Peyer's patch (tissue), 4 donors: Measurements from ENCODE around the gene PALD1. TPM values are rescaled to one million over a fixed set of nuclear protein-coding genes. Genes with fewer than 3 reads are reported as not detected.

Experiments
- DNase-seq, 3 donors: peaks; one replicate each; pipeline ENCODE4 v3.0.0-alpha.2; 2017 to 2019
- H3K27ac ChIP-seq, 4 donors: fragments of 200-600 bp; sonication (generic); one replicate each; pipeline ENCODE4 v1.5.1; 2016 to 2019
- H3K27me3 ChIP-seq, 2 donors: fragments of 200-600 bp; sonication (generic); one replicate each; pipeline ENCODE4 v1.5.1; 2019
- H3K36me3 ChIP-seq, 3 donors: fragments of 200-600 bp; sonication (generic); one replicate each; pipeline ENCODE4 v1.5.1; 2016 to 2019
- H3K4me1 ChIP-seq, 4 donors: fragments of 200-600 bp; sonication (generic); one replicate each; pipeline ENCODE4 v1.5.1; 2016 to 2019
- H3K4me3 ChIP-seq, 4 donors: fragments of 200-600 bp; sonication (generic); 1 replicate in 3 of 4; 2 replicates in 1 of 4; pipeline ENCODE4 v1.5.1; 2016 to 2019; ENCODE audit warnings: mild to moderate bottlenecking in 1 of 4
- H3K9me3 ChIP-seq, 4 donors: fragments of 200-600 bp; sonication (generic); one replicate each; pipeline ENCODE4 v1.5.1; 2016 to 2019; ENCODE audit warnings: mild to moderate bottlenecking in 1 of 4
- CTCF ChIP-seq, 6 experiments: fragments of 450-650 bp in 4 of 6; fragments of 200-600 bp in 2 of 6; sonication (generic) in 1 of 6; IDR thresholded peaks; one replicate each; pipeline ENCODE4 v1.5.1; 2017 to 2019; ENCODE audit warnings: antibody characterized with exemption in 6 of 6, mild to moderate bottlenecking in 3 of 6, moderate library complexity in 1 of 6
- POLR2A ChIP-seq, 2 donors: fragments of 450-650 bp; IDR thresholded peaks; one replicate each; pipeline ENCODE4 v1.5.1; 2017; ENCODE audit warnings: antibody characterized with exemption in 2 of 2, mild to moderate bottlenecking in 2 of 2, moderate library complexity in 2 of 2
- total RNA-seq, 4 donors: library from RNA; depleted of rRNA; stranded (reverse); fragments of >200 nt; gene quantifications; one replicate each; pipeline ENCODE4 v1.1.0, GENCODE V29; 2016

PALD1 gene
- total RNA-seq, 4 donors from 2014 or later: 1.2 to 15.7 (median 3.6) TPM

GRCh38 chr10:70459061-70459773 lies 19.4 kb upstream of the PALD1 start:
- Histone ChIP-seq H3K27ac (peak overlapping the region in 2 of 4 donors; percentile 0 to 68), H3K9me3 (no peaks in the 10 kb centered on the region), H3K4me3 (peak overlapping the region in 1 of 4 donors; percentile 39), H3K27me3 (no peaks in the 10 kb centered on the region), H3K36me3 (no peaks in the 10 kb centered on the region), H3K4me1 (peaks cover 0 to 17% (median 10%) of the 10 kb centered on the region in 4 donors)
- no peak for DNase-seq
- no peak for TF ChIP-seq POLR2A (IDR thresholded peaks at IDR 0.05)
- TF ChIP-seq CTCF (IDR thresholded peaks at IDR 0.05): no peak

DNA sequence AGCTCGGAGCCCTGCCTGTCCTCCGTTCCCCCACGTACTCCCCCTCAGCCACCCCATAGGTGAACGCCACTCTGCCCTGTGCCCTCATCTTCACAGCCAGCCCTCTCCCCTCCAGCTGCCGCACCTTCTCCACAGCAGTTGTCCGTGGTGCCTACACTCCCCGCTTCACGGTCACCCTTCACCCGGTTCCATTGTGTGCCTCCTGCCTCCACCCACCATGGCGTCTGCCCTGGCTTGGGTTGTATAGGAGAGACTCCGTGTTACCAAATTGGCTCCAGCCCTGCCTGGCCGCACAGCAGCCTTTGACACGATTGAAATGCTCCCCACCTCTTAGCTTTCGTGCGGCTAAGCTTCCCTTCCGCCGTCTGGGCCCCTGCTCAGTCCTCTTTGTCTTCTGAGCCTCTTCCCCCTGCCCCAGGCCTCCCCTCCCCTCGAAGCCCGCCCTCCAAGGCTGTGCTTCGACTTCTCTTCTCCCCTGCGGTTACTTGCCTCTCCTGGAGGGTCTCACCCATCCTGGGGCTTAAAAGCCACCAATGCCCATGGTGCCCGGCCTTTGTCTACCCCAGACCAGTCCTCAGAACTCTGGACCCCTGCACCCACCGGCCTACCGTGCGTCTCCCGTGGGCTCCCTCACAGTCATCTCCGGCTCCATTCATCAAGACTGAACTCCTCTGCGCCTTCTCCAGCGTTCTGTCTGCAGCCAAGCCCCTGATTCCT lies 18.6 kb upstream of the PALD1 start:
- Histone ChIP-seq H3K4me1 (peaks cover 0 to 17% (median 10%) of the 10 kb centered on the region in 4 donors), H3K4me3 (no peak overlapping the region), H3K36me3 (no peaks in the 10 kb centered on the region), H3K27ac (peak overlapping the region in 1 of 4 donors; percentile 68), H3K9me3 (no peaks in the 10 kb centered on the region), H3K27me3 (no peaks in the 10 kb centered on the region)
- DNase-seq: no peak
- TF ChIP-seq POLR2A (IDR thresholded peaks at IDR 0.05) (no peak), CTCF (IDR thresholded peaks at IDR 0.05) (no peak)

DNA sequence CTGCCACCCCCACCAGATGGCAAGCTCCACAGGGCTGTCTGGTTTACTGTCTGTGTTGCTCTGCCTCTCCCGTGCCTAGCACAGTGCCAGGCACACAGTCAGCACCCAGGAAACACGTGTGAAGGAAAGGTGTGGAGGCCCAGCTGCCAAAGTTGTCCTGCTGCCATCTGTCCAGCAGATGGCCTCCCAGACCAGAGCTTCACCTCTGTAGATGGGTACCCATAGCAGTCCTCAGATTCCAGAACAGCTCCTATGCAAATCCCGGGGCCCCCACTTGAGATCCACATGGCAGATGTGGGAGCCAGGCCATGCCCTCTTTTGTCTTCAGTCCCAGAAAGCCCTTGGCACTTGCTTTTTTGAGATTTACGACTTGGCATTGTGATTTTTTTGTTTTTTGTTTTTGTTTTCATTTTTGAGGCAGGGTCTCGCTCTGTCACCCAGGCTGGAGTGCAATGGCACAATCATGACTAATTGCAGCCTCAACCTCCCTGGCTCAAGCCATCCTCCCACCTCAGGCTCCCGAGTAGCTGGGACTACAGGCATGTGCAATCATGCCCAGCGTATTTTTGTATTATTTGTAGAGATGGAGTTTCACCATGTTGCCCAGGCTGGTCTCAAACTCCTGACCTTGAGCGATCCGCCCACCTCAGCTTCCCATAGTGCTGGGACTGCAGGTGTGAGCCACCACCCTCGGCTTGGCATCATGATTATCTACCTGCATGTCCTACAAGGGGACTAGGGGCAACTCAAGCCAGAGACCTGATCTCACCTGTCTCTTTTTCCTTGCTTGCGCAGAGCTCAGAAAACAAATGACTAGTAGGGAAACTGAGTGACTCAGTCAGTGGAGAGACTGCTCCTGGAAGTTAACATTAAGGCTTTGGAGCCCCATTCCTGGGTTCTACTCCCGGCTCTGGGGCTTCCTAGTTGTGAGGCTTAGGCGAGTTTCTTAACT lies 16.9 kb upstream of the PALD1 start:
- Histone ChIP-seq H3K27ac (no peak overlapping the region), H3K27me3 (no peaks in the 10 kb centered on the region), H3K36me3 (no peaks in the 10 kb centered on the region), H3K4me1 (peaks cover 0 to 17% (median 10%) of the 10 kb centered on the region in 4 donors), H3K9me3 (no peaks in the 10 kb centered on the region), H3K4me3 (no peak overlapping the region)
- peak; percentile 62 to 72 (median 66) for DNase-seq
- no peak for TF ChIP-seq POLR2A (IDR thresholded peaks at IDR 0.05)
- TF ChIP-seq CTCF (IDR thresholded peaks at IDR 0.05): peak; percentile 58 to 77 (median 68)

GRCh38 chr10:70462349-70462984 lies 16.1 kb upstream of the PALD1 start:
- H3K27me3 ChIP-seq: no peaks in the 10 kb centered on the region
- H3K4me1 ChIP-seq: peaks cover 0 to 17% (median 10%) of the 10 kb centered on the region in 4 donors
- no peak for TF ChIP-seq CTCF (IDR thresholded peaks at IDR 0.05)
- TF ChIP-seq POLR2A (IDR thresholded peaks at IDR 0.05): no peak
- DNase-seq: peak in 1 of 3 donors; percentile 24
- H3K27ac ChIP-seq: no peak overlapping the region
- no peaks in the 10 kb centered on the region for H3K36me3 ChIP-seq
- no peak overlapping the region for H3K4me3 ChIP-seq
- no peaks in the 10 kb centered on the region for H3K9me3 ChIP-seq

GRCh38 chr10:70465278-70465677 lies 13.3 kb upstream of the PALD1 start:
- H3K27me3 ChIP-seq: no peaks in the 10 kb centered on the region
- no peak for DNase-seq
- H3K36me3 ChIP-seq: no peaks in the 10 kb centered on the region
- TF ChIP-seq CTCF (IDR thresholded peaks at IDR 0.05): no peak
- no peak for TF ChIP-seq POLR2A (IDR thresholded peaks at IDR 0.05)
- H3K9me3 ChIP-seq: no peaks in the 10 kb centered on the region
- no peak overlapping the region for H3K4me3 ChIP-seq
- no peak overlapping the region for H3K27ac ChIP-seq
- H3K4me1 ChIP-seq: no peaks in the 10 kb centered on the region
